HG03469 (cell line): ENCODE results near the gene LRRC37A2.
"Not testable (repeated sequence)": the region's sequence is repeated elsewhere in the genome, so short reads cannot be mapped to it uniquely, and the experiment has no call there.

Experiments
- ATAC-seq: cut with Tn5 transposase; IDR thresholded peaks from one replicate; pipeline ENCODE4 v1.9.1; 2021; ENCODE audit warnings: mild to moderate bottlenecking, moderate library complexity, moderate number of reproducible peaks; ENCODE audit not compliant: unreplicated experiment

The LRRC37A2 gene

GRCh38 chr17:46512168-46512567, at the start of gene LRRC37A2:
Gene LRRC37A2 (plus strand): TSS chr17:46512468. CDS start chr17:46512713, 245 bp downstream.
- not testable (repeated sequence) for ATAC-seq

GRCh38 chr17:46467618-46468017, 44.6 kb upstream of the LRRC37A2 start:
- not testable (repeated sequence) for ATAC-seq

GRCh38 chr17:46474489-46474888, 37.8 kb upstream of the LRRC37A2 start:
- not testable (repeated sequence) for ATAC-seq

- ATAC-seq: not testable (repeated sequence)
Observed at GRCh38 chr17:46475583-46475982, 36.7 kb upstream of the LRRC37A2 start.

GRCh38 chr17:46478823-46479222, 33.4 kb upstream of the LRRC37A2 start:
- ATAC-seq: not testable (repeated sequence)

GRCh38 chr17:46481310-46481709, 31.0 kb upstream of the LRRC37A2 start:
- ATAC-seq: not testable (repeated sequence)

GRCh38 chr17:46492021-46492420, 20.2 kb upstream of the LRRC37A2 start:
- not testable (repeated sequence) for ATAC-seq

GRCh38 chr17:46499437-46500139, 12.7 kb upstream of the LRRC37A2 start:
- ATAC-seq: not testable (repeated sequence)

- ATAC-seq: not testable (repeated sequence)
Observed at GRCh38 chr17:46505896-46506295, 6.4 kb upstream of the LRRC37A2 start.

- ATAC-seq: not testable (repeated sequence)
Observed at GRCh38 chr17:46534716-46535115, 22.4 kb downstream of the LRRC37A2 start.

- not testable (repeated sequence) for ATAC-seq
Observed at GRCh38 chr17:46548607-46549006, 36.3 kb downstream of the LRRC37A2 start.

GRCh38 chr17:46559155-46559554, 46.9 kb downstream of the LRRC37A2 start:
- ATAC-seq: not testable (repeated sequence)

GRCh38 chr17:46560048-46560447, 47.8 kb downstream of the LRRC37A2 start:
- not testable (repeated sequence) for ATAC-seq

- ATAC-seq: not testable (repeated sequence)
Observed at GRCh38 chr17:46566284-46566683, 54.0 kb downstream of the LRRC37A2 start.

- ATAC-seq: not testable (repeated sequence)
Observed at GRCh38 chr17:46566980-46567379, 54.7 kb downstream of the LRRC37A2 start.

- not testable (repeated sequence) for ATAC-seq
Observed at GRCh38 chr17:46571796-46572195, 59.5 kb downstream of the LRRC37A2 start.

GRCh38 chr17:46579083-46580075, 67.1 kb downstream of the LRRC37A2 start, which contains the start of gene ARL17A:
Gene ARL17A (minus strand): TSS chr17:46579691. CDS start chr17:46576322, 3,369 bp downstream.
- ATAC-seq: peak; percentile 88

GRCh38 chr17:46580082-46580481, 67.8 kb downstream of the LRRC37A2 start:
- ATAC-seq: not testable (repeated sequence)

GRCh38 chr17:46585444-46585843, 73.2 kb downstream of the LRRC37A2 start:
- not testable (repeated sequence) for ATAC-seq

GRCh38 chr17:46590157-46591146, 78.2 kb downstream of the LRRC37A2 start, which contains the start of gene NSF:
Gene NSF (plus strand): TSS chr17:46590669. CDS start chr17:46590776, 107 bp downstream.
- peak; percentile 51 for ATAC-seq
